ENCODE results near the gene UBE2L5. TPM values are rescaled to one million over a fixed set of nuclear protein-coding genes. Genes with fewer than 3 reads are reported as not detected.

UBE2L5 gene
- total RNA-seq, 1 donor from 2014 or later = not detected

DNA sequence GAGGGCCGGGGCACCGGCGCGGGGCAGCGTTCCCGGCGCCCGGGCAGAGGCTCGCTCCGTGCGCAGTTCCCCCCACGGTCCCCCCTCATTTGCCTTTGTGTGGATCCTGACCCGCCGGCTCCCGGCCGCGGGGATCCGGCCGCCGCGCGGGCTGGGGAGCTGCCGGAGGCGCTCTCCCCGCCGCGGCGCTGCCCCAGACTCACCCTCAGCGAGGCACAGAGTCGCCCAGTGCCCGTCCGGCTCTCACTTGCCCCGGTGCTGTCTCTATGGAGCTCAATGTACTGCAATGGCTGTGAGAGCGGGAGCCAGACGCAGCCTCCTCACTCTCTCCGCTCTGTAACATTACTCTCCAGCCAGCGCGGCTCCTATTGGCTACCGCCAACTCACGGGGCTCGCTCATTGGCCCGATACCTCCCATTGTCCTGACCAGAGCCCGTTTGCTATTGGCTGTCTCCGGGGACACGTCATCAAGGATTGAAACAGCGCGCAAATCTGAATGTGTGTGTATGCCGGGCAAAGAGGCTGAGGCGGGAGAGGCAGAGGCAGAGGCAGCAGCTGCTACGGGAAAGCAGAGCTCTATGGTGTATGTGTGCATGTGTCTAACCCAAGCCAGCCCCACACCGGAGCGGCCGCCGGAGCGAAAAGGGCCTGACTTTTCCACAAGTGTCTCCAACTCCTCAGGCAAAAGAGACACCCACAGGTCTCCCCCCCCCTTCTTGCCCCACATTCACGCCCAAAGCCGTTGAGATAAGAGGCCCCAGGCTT is 43.5 kb downstream of the UBE2L5 start, which contains the start of gene HMGB1:
Gene HMGB1, minus strand, starts transcription at position 344 of the 765 bp plus-strand sequence. CDS start 2,256 bp downstream, outside the sequence.
- intact Hi-C loops (cut with micrococcal nuclease) = loop anchor here (1.0 to 10.0 kb wide), 19 partner anchors 35 to 871 kb away; partner anchors contain the start of genes KATNAL1, SLC7A1, UBE2L5 and UBL3

GRCh38 chr13:30466358-30466714 is 44.0 kb downstream of the UBE2L5 start:
- intact Hi-C loops (cut with micrococcal nuclease) = loop anchor here (1.0 to 10.0 kb wide), 13 partner anchors 36 to 872 kb away; partner anchors contain the start of genes KATNAL1, SLC7A1 and UBE2L5

DNA sequence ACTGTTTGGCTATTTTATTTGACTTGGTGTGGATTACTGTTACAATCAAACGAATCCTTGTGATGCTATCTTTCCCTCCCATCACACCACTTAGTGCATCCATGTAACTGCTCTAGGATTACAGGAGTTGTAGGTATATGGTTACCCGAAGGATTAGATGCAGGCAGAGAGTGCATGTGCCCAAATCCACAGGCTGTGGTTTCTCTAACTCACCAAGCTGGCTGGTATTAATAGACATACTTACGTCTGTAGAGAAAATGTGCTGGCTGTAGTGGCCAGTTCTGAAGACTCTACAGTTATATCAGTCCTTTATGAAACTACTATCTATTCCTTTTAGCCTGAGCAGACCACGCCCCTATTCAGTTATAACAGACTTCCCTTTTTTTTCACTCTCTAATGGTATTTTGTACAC is 44.6 kb downstream of the UBE2L5 start:
- intact Hi-C loops (cut with micrococcal nuclease) = loop anchor here (1.0 to 10.0 kb wide), 13 partner anchors 36 to 872 kb away; partner anchors contain the start of genes KATNAL1, SLC7A1 and UBE2L5

- intact Hi-C loops (cut with micrococcal nuclease) = no loop called here
These were observed 51.4 kb downstream of the UBE2L5 start for GRCh38 chr13:30473675-30474074.

GRCh38 chr13:30477346-30478195 is 55.3 kb downstream of the UBE2L5 start:
- intact Hi-C loops (cut with micrococcal nuclease) = no loop called here

Other genes starting within 250 kb of the UBE2L5 start
- 20.2 and 21.8 TPM in 2 replicates for gene KATNAL1, start 114.9 kb upstream of the UBE2L5 start, total RNA-seq
- 570 and 583 TPM in 2 replicates for gene HMGB1, start 43.4 kb downstream of the UBE2L5 start, total RNA-seq
- gene USPL1, start 195.4 kb downstream of the UBE2L5 start, total RNA-seq = 21.5 and 23.4 TPM in 2 replicates